Astrocyte (in vitro differentiated cells and primary cell): ENCODE results near the gene NOL4L. TPM values are rescaled to one million over a fixed set of nuclear protein-coding genes. Genes with fewer than 3 reads are reported as not detected.

Experiments used
- DNase-seq: peaks from one replicate; pipeline ENCODE4 v3.0.0-alpha.2; 2010; ENCODE audit warnings: low read depth
- FAIRE-seq: peaks from 2 replicates; lab custom pipeline; 2011; peaks lifted over from hg19 to GRCh38; lab: Jason Lieb, UNC
- H2AFZ ChIP-seq: 2 replicates; pipeline ENCODE4 v1.6.0; 2012; ENCODE audit warnings: low read depth, low read length, inconsistent platforms
- H3K27ac ChIP-seq: 2 replicates; pipeline ENCODE4 v1.5.1; 2011; ENCODE audit warnings: low read depth, low read length, inconsistent platforms
- H3K27me3 ChIP-seq: 2 replicates; pipeline ENCODE4 v1.6.0; 2011; ENCODE audit warnings: low read length, inconsistent platforms; ENCODE audit not compliant: insufficient read depth
- H3K36me3 ChIP-seq: 2 replicates; pipeline ENCODE4 v1.5.1; 2011; ENCODE audit warnings: low read length, inconsistent platforms; ENCODE audit not compliant: insufficient read depth
- H3K4me1 ChIP-seq: 2 replicates; pipeline ENCODE4 v1.5.1; 2011; ENCODE audit warnings: low read length, inconsistent platforms; ENCODE audit not compliant: insufficient read depth
- H3K4me2 ChIP-seq: 2 replicates; pipeline ENCODE4 v1.6.0; 2012; ENCODE audit warnings: low read length, inconsistent platforms
- H3K4me3 ChIP-seq: 2 replicates; pipeline ENCODE4 v1.5.1; 2011; ENCODE audit warnings: low read depth, mild to moderate bottlenecking, low read length, inconsistent platforms; ENCODE audit not compliant: insufficient read depth
- H3K79me2 ChIP-seq: 2 replicates; pipeline ENCODE4 v1.6.0; 2012; ENCODE audit warnings: mild to moderate bottlenecking, low read length, inconsistent platforms; ENCODE audit not compliant: insufficient read depth
- H3K9ac ChIP-seq: 2 replicates; pipeline ENCODE4 v1.6.0; 2012; ENCODE audit warnings: mild to moderate bottlenecking, low read length, inconsistent platforms
- H3K9me3 ChIP-seq: 2 replicates; pipeline ENCODE4 v1.5.1; 2012; ENCODE audit warnings: low read depth, mild to moderate bottlenecking, low read length, inconsistent platforms; ENCODE audit not compliant: insufficient read depth
- H4K20me1 ChIP-seq: 2 replicates; pipeline ENCODE4 v1.6.0; 2012; ENCODE audit warnings: low read length, inconsistent platforms; ENCODE audit not compliant: insufficient read depth
- H3K27ac Mint-ChIP-seq: one replicate; pipeline ENCODE4 v1.8.0; 2021; ENCODE audit warnings: mild to moderate bottlenecking, mixed read lengths; ENCODE audit not compliant: unreplicated experiment
- H3K27me3 Mint-ChIP-seq: one replicate; pipeline ENCODE4 v1.8.0; 2021; ENCODE audit warnings: low read depth, mixed read lengths; ENCODE audit not compliant: unreplicated experiment
- H3K36me3 Mint-ChIP-seq: one replicate; pipeline ENCODE4 v1.8.0; 2021; ENCODE audit warnings: low read depth, mixed read lengths; ENCODE audit not compliant: unreplicated experiment
- H3K4me1 Mint-ChIP-seq: one replicate; pipeline ENCODE4 v1.8.0; 2021; ENCODE audit warnings: low read depth, mixed read lengths; ENCODE audit not compliant: unreplicated experiment
- H3K4me3 Mint-ChIP-seq: one replicate; pipeline ENCODE4 v1.8.0; 2021; ENCODE audit warnings: mild to moderate bottlenecking, moderate library complexity, mixed read lengths; ENCODE audit not compliant: unreplicated experiment
- H3K9me3 Mint-ChIP-seq: one replicate; pipeline ENCODE4 v1.8.0; 2021; ENCODE audit warnings: mild to moderate bottlenecking, mixed read lengths; ENCODE audit not compliant: unreplicated experiment
- CTCF ChIP-seq: IDR thresholded peaks from 2 replicates; pipeline ENCODE4 v1.5.1; 2011; ENCODE audit warnings: low read depth, mild to moderate bottlenecking, inconsistent platforms, low read length, moderate library complexity; ENCODE audit not compliant: insufficient read depth
- EZH2 ChIP-seq: IDR thresholded peaks from 2 replicates; pipeline ENCODE4 v1.6.1; 2012; ENCODE audit warnings: mild to moderate bottlenecking, low read length, inconsistent platforms; ENCODE audit not compliant: insufficient read depth
- total RNA-seq: library from RNA; stranded (reverse); gene quantifications from 2 replicates; pipeline ENCODE4 v1.2.1, GENCODE V29; 2021

The NOL4L gene
- total RNA-seq, 1 donor from 2014 or later: 35.5 TPM

DNA sequence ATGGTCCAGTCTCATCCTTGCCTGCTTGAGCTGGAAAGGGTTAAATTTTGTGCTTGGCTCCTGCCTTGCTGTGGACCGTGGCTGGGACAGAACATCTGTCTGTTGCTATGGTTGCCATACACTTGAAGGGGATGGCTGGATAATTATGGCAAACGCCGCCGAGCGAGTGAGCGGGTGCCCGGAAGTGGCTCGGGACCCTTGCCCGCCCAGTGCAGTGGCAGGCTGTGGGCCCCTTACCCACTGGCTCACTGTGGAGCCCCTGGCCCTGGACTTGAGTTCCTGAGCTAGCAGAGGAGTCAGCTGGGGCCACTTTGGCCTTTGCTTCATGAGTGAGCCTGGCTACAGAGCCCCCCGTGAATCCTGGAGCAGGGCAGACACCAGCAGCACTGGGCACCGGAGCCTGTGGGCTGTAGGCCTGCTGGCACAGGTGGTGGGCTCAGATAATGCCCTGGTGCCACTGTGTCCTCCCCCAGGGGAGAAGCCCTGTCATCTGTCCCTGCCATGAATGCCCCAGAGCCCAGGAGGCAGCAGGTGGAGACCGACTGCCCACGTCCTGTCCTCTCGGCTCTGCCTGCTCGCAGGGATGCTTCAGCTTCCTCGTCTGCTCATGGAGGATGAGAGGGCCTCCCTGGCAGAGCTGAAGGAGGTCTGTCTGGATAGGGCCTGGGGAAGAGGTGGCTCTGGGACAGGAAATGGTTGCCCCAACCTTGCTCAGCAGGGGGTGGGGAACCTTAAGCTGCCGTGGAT is 25.5 kb upstream of the NOL4L start:
- H3K4me1 ChIP-seq: no peaks in the 10 kb centered on the region
- H3K9me3 ChIP-seq: no peaks in the 10 kb centered on the region
- H3K9ac ChIP-seq: no peak overlapping the region
- H3K4me3 ChIP-seq: no peak overlapping the region
- TF ChIP-seq CTCF: no peak
- TF ChIP-seq EZH2: no peak
- H3K79me2 ChIP-seq: no peaks in the 10 kb centered on the region
- no peak for DNase-seq
- no peaks in the 10 kb centered on the region for H3K9me3 Mint-ChIP-seq
- H2AFZ ChIP-seq: no peak overlapping the region
- H3K4me2 ChIP-seq: no peak overlapping the region
- H3K27me3 ChIP-seq: peaks cover 12% of the 10 kb centered on the region
- FAIRE-seq: no peak
- H4K20me1 ChIP-seq: no peaks in the 10 kb centered on the region
- H3K27me3 Mint-ChIP-seq: peaks cover 49% of the 10 kb centered on the region
- H3K4me1 Mint-ChIP-seq: no peaks in the 10 kb centered on the region
- H3K36me3 ChIP-seq: no peaks in the 10 kb centered on the region
- H3K27ac ChIP-seq: no peak overlapping the region
- no peak overlapping the region for H3K27ac Mint-ChIP-seq
- no peak overlapping the region for H3K4me3 Mint-ChIP-seq
- no peaks in the 10 kb centered on the region for H3K36me3 Mint-ChIP-seq

DNA sequence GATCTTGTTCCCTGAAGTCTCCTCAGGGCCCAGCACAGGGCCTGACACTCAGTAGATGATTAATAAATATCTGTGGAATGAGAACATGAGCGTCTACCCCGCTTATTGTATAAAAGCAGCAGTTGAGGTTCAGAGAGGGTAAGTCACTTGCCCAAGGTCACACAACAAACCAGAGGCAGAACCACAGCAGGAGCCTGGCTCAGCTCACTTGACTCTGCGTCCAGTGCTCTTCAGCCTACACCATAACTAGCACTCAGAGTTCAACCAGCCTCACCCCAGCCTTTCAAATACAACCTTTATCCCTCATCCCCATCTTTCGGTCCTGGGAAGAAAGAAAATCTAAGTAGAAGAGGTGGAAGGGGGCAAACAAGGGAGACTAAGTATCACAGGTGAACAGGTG is 24.9 kb upstream of the NOL4L start:
- H4K20me1 ChIP-seq: no peaks in the 10 kb centered on the region
- H3K9me3 ChIP-seq: no peaks in the 10 kb centered on the region
- Mint-ChIP-seq H3K9me3 (no peaks in the 10 kb centered on the region), H3K27ac (no peak overlapping the region), H3K27me3 (peaks cover 48% of the 10 kb centered on the region), H3K36me3 (no peaks in the 10 kb centered on the region), H3K4me3 (no peak overlapping the region), H3K4me1 (peaks cover 2% of the 10 kb centered on the region)
- FAIRE-seq (no peak), DNase-seq (no peak)
- H3K9ac ChIP-seq: no peak overlapping the region
- no peaks in the 10 kb centered on the region for H3K4me1 ChIP-seq
- no peak overlapping the region for H3K27ac ChIP-seq
- peaks cover 18% of the 10 kb centered on the region for H3K27me3 ChIP-seq
- no peaks in the 10 kb centered on the region for H3K36me3 ChIP-seq
- H3K4me2 ChIP-seq: no peak overlapping the region
- H3K79me2 ChIP-seq: no peaks in the 10 kb centered on the region
- TF ChIP-seq EZH2: no peak
- TF ChIP-seq CTCF: no peak
- no peak overlapping the region for H3K4me3 ChIP-seq
- H2AFZ ChIP-seq: no peak overlapping the region

- Mint-ChIP-seq H3K9me3 (no peaks in the 10 kb centered on the region), H3K27ac (no peak overlapping the region), H3K4me3 (no peak overlapping the region), H3K27me3 (peaks cover 48% of the 10 kb centered on the region), H3K4me1 (peaks cover 7% of the 10 kb centered on the region), H3K36me3 (no peaks in the 10 kb centered on the region)
- no peaks in the 10 kb centered on the region for H3K9me3 ChIP-seq
- no peaks in the 10 kb centered on the region for H3K36me3 ChIP-seq
- H3K27ac ChIP-seq: no peak overlapping the region
- no peaks in the 10 kb centered on the region for H3K4me1 ChIP-seq
- no peak overlapping the region for H2AFZ ChIP-seq
- no peak overlapping the region for H3K4me3 ChIP-seq
- DNase-seq: no peak
- H3K4me2 ChIP-seq: no peak overlapping the region
- peaks cover 19% of the 10 kb centered on the region for H3K27me3 ChIP-seq
- H3K79me2 ChIP-seq: no peaks in the 10 kb centered on the region
- TF ChIP-seq CTCF: no peak
- TF ChIP-seq EZH2: no peak
- no peak for FAIRE-seq
- no peaks in the 10 kb centered on the region for H4K20me1 ChIP-seq
- H3K9ac ChIP-seq: no peak overlapping the region
Measured at GRCh38 chr20:32609111-32609773, 24.1 kb upstream of the NOL4L start.
